Endothelial cell of umbilical vein (primary cell): Measurements from ENCODE around the gene TMEM92. TPM values are rescaled to one million over a fixed set of nuclear protein-coding genes. Genes with fewer than 3 reads are reported as not detected.

Source experiments
- BruUV-seq: library from RNA; stranded (reverse); fragments of 400-500 nt; replicated peaks from 2 replicates; lab custom pipeline; 2021; lab: Mats Ljungman, UMichigan
- CTCF ChIA-PET: fragments of 300-600, 350-600 bp; sonication (Branson Sonifier 250); formaldehyde crosslinking; loops from one replicate; lab custom pipeline; 2021; ENCODE audit warnings: antibody characterized with exemption, inconsistent platforms; lab: Charles Lee
- POLR2A ChIA-PET: fragments of 300-600, 350-600 bp; sonication (Branson Sonifier 250); formaldehyde crosslinking; loops from one replicate; lab custom pipeline; 2021; ENCODE audit warnings: antibody characterized with exemption, inconsistent platforms; lab: Charles Lee
- DNase-seq: peaks from one replicate; pipeline ENCODE4 v3.0.0-alpha.2; 2011; ENCODE audit warnings: low read depth, low spot score
- FAIRE-seq: peaks from 2 replicates; lab custom pipeline; 2011; peaks lifted over from hg19 to GRCh38; lab: Jason Lieb, UNC
- H2AFZ ChIP-seq: 2 replicates; pipeline ENCODE4 v1.6.0; 2012; ENCODE audit warnings: low read depth, low read length, control low read depth, inconsistent platforms
- H3K27ac ChIP-seq: 2 replicates; pipeline ENCODE4 v1.5.1; 2011; ENCODE audit warnings: low read depth, mild to moderate bottlenecking, control low read depth, low read length, moderate library complexity; ENCODE audit not compliant: insufficient read depth
- H3K27me3 ChIP-seq, 2 experiments: 2 replicates each; pipeline versions ENCODE4 v1.6.0 to v1.6.1; 2011; ENCODE audit warnings: low read length in 2 of 2, mixed read lengths in 1 of 2; ENCODE audit not compliant: control insufficient read depth in 2 of 2, insufficient read depth in 2 of 2
- H3K36me3 ChIP-seq, 2 experiments: 2 replicates in 1 of 2; 3 replicates in 1 of 2; pipeline ENCODE4 v1.5.1; 2011; ENCODE audit warnings: low read length in 2 of 2, mild to moderate bottlenecking in 1 of 2, moderate library complexity in 1 of 2; ENCODE audit not compliant: control insufficient read depth in 2 of 2, insufficient read depth in 2 of 2; ENCODE audit errors: extremely low read depth in 1 of 2
- H3K4me1 ChIP-seq: 3 replicates; pipeline ENCODE4 v1.5.1; 2011; ENCODE audit warnings: mild to moderate bottlenecking, low read length; ENCODE audit not compliant: control insufficient read depth, insufficient read depth; ENCODE audit errors: extremely low read depth
- H3K4me2 ChIP-seq: 2 replicates; pipeline ENCODE4 v1.6.1; 2011; ENCODE audit warnings: low read length, control low read depth, mixed read lengths; ENCODE audit not compliant: insufficient read depth
- H3K4me3 ChIP-seq, 3 experiments: fragments of 200-600 bp in 1 of 3; sonication (generic), shearing (Covaris generic) in 1 of 3; replicated peaks in 1 of 3; 2 replicates each; pipeline ENCODE4 v1.5.1; 2011 to 2016; ENCODE audit warnings: control low read depth in 3 of 3, low read length in 3 of 3, mild to moderate bottlenecking in 2 of 3, inconsistent platforms in 1 of 3, low read depth in 1 of 3, moderate library complexity in 1 of 3; ENCODE audit not compliant: insufficient read depth in 1 of 3
- H3K79me2 ChIP-seq: 2 replicates; pipeline ENCODE4 v1.6.0; 2012; ENCODE audit warnings: low read length, inconsistent platforms; ENCODE audit not compliant: control insufficient read depth, insufficient read depth
- H3K9ac ChIP-seq: replicated peaks from 2 replicates; pipeline ENCODE3; 2011; ENCODE audit warnings: low read length, control low read depth; ENCODE audit not compliant: insufficient read depth; ENCODE audit errors: extremely low read depth
- H3K9me1 ChIP-seq: replicated peaks from 3 replicates; pipeline ENCODE4 v1.6.0; 2011; ENCODE audit warnings: mild to moderate bottlenecking, low read length; ENCODE audit not compliant: control insufficient read depth, insufficient read depth; ENCODE audit errors: extremely low read depth
- H3K9me3 ChIP-seq: replicated peaks from 2 replicates; pipeline ENCODE4 v1.5.1; 2012; ENCODE audit warnings: low read length, inconsistent platforms; ENCODE audit not compliant: control insufficient read depth, insufficient read depth
- H4K20me1 ChIP-seq: replicated peaks from 2 replicates; pipeline ENCODE3; 2011; ENCODE audit warnings: mild to moderate bottlenecking, low read length; ENCODE audit not compliant: control insufficient read depth, insufficient read depth; ENCODE audit errors: extremely low read depth
- EZH2 ChIP-seq: IDR thresholded peaks from 2 replicates; pipeline ENCODE4 v1.6.1; 2012; ENCODE audit warnings: borderline replicate concordance, low read depth, mild to moderate bottlenecking, moderate library complexity, low read length, inconsistent platforms; ENCODE audit not compliant: severe bottlenecking
- FOS ChIP-seq: IDR thresholded peaks from 2 replicates; pipeline ENCODE4 v1.6.1; 2011; ENCODE audit warnings: mild to moderate bottlenecking, low read length, moderate library complexity, borderline replicate concordance; ENCODE audit not compliant: insufficient read depth
- GATA2 ChIP-seq: IDR thresholded peaks from 2 replicates; pipeline ENCODE4 v1.7.0; 2011; ENCODE audit warnings: low read depth, mild to moderate bottlenecking, moderate library complexity, mixed read lengths, low read length; ENCODE audit not compliant: insufficient read length, insufficient read depth
- JUN ChIP-seq: IDR thresholded peaks from 2 replicates; pipeline ENCODE4 v1.6.1; 2011; ENCODE audit warnings: borderline replicate concordance, low read depth; ENCODE audit not compliant: insufficient read length, insufficient read depth
- MYC ChIP-seq: IDR thresholded peaks from one replicate; pipeline ENCODE4 v1.6.1; 2011; ENCODE audit warnings: mild to moderate bottlenecking, low read depth, low read length
- POLR2A ChIP-seq: IDR thresholded peaks from 2 replicates; pipeline ENCODE4 v1.6.1; 2012; ENCODE audit warnings: low read depth, mild to moderate bottlenecking, control low read depth, low read length
- POLR2AphosphoS5 ChIP-seq: IDR thresholded peaks from 2 replicates; pipeline ENCODE4 v1.6.1; 2012; ENCODE audit warnings: low read depth, mild to moderate bottlenecking, control low read depth, low read length, moderate library complexity; ENCODE audit not compliant: insufficient read depth
- dilution Hi-C: fragments of 300-500 bp; cut with MboI; formaldehyde crosslinking; loops from one replicate; pipeline ENCODE4 v1.15.0; 2019; ENCODE audit warnings: low sequenced_read_pairs; ENCODE audit not compliant: extremely low pct_ligation_motif_present
- intact Hi-C: fragments of 100-400 bp; cut with micrococcal nuclease; formaldehyde crosslinking; loops from one replicate; pipeline ENCODE4 v1.10.0; 2022
- polyA plus RNA-seq, 4 experiments: library from polyadenylated mRNA; depleted of rRNA in 3 of 4; stranded (reverse) in 3 of 4; unstranded in 1 of 4; fragments of >200 nt; gene quantifications; 2 replicates each; pipeline versions ENCODE4 v1.2.1 to v1.2.3, GENCODE V29; 2011 to 2012; ENCODE audit warnings: missing spikeins in 1 of 4
- total RNA-seq: library from RNA; stranded (reverse); gene quantifications from 2 replicates; pipeline ENCODE4 v1.2.3, GENCODE V29; 2021
- TF ChIP-seq, protein P1 (sequence below), 2 donors: IDR thresholded peaks; 1 replicate in 1 of 2; 2 replicates in 1 of 2; pipeline ENCODE4 v1.5.1; 2011; ENCODE audit warnings: low read length in 2 of 2, mild to moderate bottlenecking in 2 of 2, moderate library complexity in 2 of 2, control low read depth in 1 of 2, inconsistent platforms in 1 of 2, low read depth in 1 of 2; ENCODE audit not compliant: insufficient read depth in 1 of 2; ENCODE audit errors: extremely low read depth in 1 of 2
- TF ChIP-seq, protein P2 (sequence below): IDR thresholded peaks from 2 replicates; pipeline ENCODE4 v1.6.1; 2011; ENCODE audit not compliant: insufficient read depth, insufficient read length

Gene TMEM92
- total and polyA plus RNA-seq, 2 donors (not counting 3 experiments of a cell fraction or from before 2014, with no cell fraction given): 0.03 TPM; not detected in 1

DNA sequence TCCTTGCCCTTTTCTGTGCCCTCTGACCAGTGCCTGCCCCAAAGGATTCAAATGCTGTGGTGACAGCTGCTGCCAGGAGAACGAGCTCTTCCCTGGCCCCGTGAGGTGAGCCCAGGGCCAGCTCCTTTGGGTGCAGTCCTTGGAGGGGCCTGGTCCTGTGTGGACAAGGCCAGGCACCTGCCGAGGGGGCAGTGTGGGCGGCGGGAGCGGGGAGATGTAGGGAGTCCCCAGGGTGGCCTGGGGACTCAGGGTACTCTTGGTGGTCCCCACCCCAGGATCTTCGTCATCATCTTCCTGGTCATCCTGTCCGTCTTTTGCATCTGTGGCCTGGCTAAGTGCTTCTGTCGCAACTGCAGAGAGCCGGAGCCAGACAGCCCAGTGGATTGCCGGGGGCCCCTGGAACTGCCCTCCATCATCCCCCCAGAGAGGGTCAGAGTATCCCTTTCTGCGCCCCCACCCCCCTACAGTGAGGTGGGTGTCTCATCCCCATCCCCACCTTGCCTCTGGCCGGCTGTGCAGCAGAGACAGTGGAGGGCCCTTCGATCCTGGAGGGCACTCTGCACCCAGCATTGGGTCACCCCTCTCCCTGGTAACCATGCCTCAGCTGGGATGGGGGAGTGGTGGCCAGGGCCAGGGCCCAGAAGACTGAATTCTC lies 4.4 kb downstream of the TMEM92 start:
- Histone ChIP-seq H3K9ac (no peak overlapping the region), H3K9me3 (no peaks in the 10 kb centered on the region), H3K27ac (no peak overlapping the region), H4K20me1 (no peaks in the 10 kb centered on the region), H3K4me2 (no peak overlapping the region), H3K9me1 (no peaks in the 10 kb centered on the region), H3K4me3 (no peak overlapping the region), H3K27me3 (peaks cover 3 to 6% of the 10 kb centered on the region in 2 experiments), H3K4me1 (peaks cover 10% of the 10 kb centered on the region), H2AFZ (no peak overlapping the region), H3K79me2 (no peaks in the 10 kb centered on the region), H3K36me3 (no peaks in the 10 kb centered on the region)
- POLR2A ChIA-PET: no interaction called here
- TF ChIP-seq POLR2AphosphoS5: no peak
- no peak for TF ChIP-seq JUN
- TF ChIP-seq FOS: no peak
- no peak for TF ChIP-seq MYC
- TF ChIP-seq, protein P1, sequence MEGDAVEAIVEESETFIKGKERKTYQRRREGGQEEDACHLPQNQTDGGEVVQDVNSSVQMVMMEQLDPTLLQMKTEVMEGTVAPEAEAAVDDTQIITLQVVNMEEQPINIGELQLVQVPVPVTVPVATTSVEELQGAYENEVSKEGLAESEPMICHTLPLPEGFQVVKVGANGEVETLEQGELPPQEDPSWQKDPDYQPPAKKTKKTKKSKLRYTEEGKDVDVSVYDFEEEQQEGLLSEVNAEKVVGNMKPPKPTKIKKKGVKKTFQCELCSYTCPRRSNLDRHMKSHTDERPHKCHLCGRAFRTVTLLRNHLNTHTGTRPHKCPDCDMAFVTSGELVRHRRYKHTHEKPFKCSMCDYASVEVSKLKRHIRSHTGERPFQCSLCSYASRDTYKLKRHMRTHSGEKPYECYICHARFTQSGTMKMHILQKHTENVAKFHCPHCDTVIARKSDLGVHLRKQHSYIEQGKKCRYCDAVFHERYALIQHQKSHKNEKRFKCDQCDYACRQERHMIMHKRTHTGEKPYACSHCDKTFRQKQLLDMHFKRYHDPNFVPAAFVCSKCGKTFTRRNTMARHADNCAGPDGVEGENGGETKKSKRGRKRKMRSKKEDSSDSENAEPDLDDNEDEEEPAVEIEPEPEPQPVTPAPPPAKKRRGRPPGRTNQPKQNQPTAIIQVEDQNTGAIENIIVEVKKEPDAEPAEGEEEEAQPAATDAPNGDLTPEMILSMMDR (IDR thresholded peaks at IDR 0.05; ENCODE audit: extremely low read depth in 1 of 2, insufficient read depth in 1 of 2, low read depth in 1 of 2, low read length in 2 of 2): no peak
- TF ChIP-seq, protein P2, sequence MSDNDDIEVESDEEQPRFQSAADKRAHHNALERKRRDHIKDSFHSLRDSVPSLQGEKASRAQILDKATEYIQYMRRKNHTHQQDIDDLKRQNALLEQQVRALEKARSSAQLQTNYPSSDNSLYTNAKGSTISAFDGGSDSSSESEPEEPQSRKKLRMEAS: no peak
- TF ChIP-seq POLR2A: no peak
- no peak for TF ChIP-seq GATA2
- TF ChIP-seq EZH2: no peak
- DNase-seq: no peak
- no TSS peak for BruUV-seq
- intact Hi-C loops: no loop called here
- dilution Hi-C loops: no loop called here
- CTCF ChIA-PET: interaction anchor here (1.4 to 3.5 kb wide), 3 partner anchors 10 to 80 kb away, joined by 4 to 16 read pairs (median 6); no protein-coding TSS in a partner anchor
- no peak for FAIRE-seq
